Activated CD4-positive, alpha-beta T cell treated with anti-CD3 and anti-CD28 coated beads for 1 hour (primary cell): Measurements from ENCODE around the gene CIP2A.

Experiments
- DNase-seq: peaks from one replicate; pipeline ENCODE4 v3.0.0-alpha.2; 2020

The CIP2A gene

DNA sequence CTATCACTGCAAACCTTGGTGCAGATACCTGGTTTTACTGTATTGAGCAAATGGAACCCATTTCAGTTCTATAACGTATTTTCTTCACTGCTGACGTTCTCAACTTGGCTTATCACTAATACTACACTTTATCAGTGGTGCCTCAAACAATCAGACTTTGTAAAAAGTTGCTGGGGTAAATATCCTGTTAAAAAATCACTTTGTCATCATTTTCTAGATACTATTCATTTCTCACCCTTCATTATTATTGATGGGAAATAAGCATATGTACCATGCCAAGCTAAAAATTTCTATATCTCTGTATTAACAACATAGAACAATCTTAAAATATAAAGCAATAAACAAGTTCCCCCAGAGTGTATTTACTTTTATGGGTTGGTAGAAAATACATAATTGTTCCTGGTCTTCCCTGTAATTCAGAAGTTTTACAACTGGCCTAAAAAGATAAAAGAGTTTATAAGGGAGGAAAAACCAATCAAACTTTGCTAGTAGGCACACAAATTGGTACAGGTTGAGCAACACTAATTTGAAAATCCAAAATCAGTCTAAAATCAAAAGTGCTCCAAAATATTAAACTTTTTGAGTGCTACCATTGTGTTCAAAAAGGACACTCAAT lies 33.2 kb downstream of the CIP2A start:
- DNase-seq, result no peak

- no peak for DNase-seq
Measured at GRCh38 chr3:108554913-108555571, 34.2 kb downstream of the CIP2A start.

DNA sequence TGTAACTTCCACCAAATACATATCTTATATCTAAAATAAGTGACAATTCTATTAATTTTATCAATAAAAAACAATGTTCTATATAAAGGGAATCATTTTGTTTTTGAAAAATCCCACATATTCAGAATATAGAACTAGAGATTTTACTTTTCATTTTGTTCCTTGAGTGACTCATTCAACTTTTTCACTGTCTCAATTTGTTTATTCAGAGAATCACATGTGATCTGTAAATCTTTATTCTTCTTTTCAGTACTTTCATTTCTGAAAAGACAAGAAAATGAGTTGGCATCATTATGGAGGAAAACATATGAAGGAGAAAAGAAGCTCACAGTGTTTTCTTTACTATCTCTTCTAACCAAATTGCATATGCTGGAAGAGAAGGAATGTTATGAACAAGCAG lies 35.0 kb downstream of the CIP2A start:
- no peak for DNase-seq

DNA sequence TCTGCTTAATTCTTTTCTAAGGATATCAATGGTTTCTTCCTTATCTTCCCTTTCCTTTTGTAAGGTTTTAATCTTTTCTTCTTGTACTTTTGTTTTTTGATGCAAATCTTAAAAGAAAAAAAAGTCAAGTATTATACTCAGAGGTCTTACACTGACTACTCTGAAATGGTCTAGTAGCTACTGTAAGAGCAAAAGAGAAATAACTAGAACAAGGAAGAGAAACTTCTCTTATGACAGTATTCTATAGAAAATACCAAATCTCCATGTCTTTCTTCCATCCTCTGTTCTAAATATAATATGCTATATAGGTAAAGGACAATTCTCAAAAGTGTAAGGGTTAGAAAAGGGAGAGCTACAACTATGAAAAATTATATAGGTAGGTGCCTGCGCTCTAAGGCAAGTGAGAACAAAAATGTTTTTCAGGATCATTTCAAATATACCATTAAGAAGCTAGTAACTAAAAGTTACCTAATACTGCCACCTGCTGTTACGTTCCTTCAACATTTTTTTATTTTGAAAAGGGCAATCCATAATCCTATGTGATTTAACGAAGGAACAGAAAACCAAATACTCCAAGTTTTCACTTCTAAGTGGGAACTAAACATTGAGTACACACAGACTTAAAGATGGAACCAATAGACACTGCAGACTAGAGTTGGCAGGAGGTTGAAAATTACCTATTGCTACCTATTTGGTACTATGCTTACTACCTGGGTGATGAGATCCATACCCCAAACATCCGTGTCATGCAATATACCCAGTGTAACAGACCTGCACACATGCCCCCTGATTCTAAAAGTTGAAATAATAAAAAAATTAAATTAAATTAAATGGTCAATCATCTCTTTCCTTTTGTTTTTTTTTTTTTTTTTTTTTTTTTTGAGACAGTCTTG lies 36.7 kb downstream of the CIP2A start:
- no peak for DNase-seq

DNA sequence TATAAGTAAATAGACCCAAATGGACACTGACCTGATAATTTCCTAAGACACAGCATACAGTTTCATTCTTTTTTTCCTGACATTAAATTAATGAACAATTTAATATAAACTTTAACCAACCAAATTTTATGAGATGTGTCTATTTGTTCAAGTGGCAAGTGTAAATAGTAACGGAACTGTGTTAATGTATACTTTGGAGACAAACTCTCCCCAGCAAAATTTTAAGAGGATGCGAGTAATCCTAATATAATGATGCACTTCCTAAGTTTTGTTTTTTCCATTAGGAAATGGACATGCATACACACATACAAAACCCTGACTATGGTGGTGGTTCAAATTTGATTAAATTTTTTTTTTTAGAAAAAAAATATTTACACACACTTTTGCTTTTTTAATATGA lies 40.4 kb downstream of the CIP2A start:
- no peak for DNase-seq

DNA sequence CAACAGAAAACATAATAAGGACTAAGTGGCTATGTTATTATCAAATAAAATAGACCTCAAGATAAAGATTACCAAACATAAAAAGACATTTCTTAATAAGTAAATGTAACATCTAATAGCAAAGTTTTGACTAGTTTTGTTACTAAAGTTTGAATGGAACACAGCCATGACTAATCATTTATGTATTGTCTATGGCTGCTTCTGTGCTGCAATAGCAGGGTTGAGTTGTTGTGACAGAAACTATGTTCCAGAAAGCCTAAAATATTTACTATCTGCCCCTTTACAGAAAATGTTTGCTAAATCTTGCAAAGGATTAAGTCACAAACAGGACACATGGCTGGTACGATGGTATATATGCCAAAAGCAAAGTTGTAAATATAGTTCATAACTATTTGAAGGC lies 40.9 kb downstream of the CIP2A start:
- no peak for DNase-seq

DNA sequence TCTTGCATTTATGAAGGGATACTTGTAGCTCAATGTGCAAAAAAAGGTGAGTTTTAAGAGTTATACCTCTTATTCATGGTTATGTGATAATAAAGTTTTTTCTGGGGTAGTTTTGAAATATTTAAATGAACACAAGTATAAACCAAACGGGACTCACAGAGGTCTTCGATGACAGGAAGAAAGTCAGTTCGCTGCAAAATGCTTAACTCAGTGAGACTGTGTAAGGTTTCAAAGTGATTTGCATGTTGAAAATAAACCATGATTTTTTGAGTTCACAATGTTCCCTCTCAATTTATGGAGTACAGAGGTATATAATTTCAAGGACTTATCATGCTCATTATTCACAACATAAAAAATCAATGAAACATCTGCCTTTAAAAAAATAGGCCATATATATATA lies 42.5 kb downstream of the CIP2A start:
- DNase-seq, result no peak

GRCh38 chr3:108546247-108546646 lies 43.0 kb downstream of the CIP2A start:
- no peak for DNase-seq

- no peak for DNase-seq
Measured at GRCh38 chr3:108538083-108538482, 51.2 kb downstream of the CIP2A start.

DNA sequence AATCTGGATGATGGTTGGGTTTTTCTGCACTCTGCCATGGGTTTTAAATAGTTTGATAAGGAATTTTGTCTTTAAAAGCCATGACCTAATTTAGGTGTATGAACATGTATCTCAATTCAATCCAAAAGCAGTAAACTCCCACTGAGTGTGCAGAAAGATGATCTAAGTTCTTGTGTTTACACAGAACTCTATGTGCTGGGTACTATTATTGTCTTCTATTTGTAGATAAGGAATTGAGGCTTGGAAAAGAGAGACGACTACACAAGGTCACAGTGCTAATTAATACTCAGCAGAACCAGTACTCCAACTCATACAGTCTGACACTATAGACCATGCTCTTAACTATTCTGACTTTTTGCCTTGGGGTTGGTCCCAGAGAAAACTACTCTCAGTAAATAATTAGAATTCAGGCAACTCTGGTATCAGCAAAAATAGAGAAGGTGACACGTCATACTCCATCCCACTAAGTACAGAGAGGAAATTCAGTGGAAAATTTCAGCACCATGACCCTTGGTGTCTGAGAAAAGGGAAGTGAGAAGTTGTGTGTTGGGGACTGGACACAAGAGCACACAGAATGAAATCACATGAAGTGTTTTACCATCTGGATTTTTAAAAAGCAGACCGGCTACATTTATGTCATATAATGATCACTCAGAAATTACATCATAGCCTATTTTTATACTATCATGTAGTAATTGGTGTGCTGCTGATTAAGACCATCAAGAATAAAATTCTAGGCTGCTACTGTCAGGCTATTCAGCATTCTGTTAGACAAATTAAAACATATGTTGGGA lies 60.6 kb downstream of the CIP2A start:
- no peak for DNase-seq

GRCh38 chr3:108527817-108528216 lies 61.4 kb downstream of the CIP2A start:
- no peak for DNase-seq

DNA sequence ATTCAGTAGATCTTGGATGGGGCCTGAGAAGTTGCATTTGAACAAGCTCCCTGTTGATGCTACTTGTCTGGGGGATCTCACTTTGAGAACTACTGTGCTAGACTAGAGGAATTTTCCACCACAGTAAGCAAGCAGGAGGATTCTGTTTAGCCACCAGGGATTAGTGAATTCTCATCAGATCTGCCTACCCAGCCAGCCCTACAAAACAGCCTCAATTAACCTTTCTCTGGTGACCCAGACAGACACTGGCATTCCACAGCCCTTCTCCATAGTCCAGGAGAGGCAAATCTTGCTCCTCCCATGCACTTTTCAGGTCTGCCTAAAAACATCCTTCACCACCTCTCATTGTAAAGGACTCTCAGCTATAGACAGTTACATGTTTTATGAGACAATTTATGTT lies 62.1 kb downstream of the CIP2A start:
- DNase-seq, result no peak

DNA sequence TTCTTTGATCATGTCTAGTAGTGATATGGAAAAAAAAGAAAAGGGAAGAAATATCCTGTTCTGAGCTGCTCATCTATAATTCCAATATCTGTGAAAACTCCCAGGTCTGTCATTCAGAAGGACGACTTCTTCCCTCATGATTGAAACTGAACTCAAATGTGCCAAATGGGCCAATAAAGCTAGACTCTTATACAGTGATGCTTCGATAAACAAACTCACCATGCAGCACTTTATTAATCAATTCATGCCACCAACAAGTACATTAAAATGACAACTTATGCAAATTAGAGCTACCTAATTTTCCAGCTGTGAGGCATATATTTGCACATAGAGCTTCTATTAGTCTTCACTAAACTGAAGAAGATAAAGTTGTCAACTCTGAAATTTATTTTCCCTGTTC lies 63.3 kb downstream of the CIP2A start:
- DNase-seq, result no peak

- no peak for DNase-seq
Measured at GRCh38 chr3:108525256-108525655, 64.0 kb downstream of the CIP2A start.

DNA sequence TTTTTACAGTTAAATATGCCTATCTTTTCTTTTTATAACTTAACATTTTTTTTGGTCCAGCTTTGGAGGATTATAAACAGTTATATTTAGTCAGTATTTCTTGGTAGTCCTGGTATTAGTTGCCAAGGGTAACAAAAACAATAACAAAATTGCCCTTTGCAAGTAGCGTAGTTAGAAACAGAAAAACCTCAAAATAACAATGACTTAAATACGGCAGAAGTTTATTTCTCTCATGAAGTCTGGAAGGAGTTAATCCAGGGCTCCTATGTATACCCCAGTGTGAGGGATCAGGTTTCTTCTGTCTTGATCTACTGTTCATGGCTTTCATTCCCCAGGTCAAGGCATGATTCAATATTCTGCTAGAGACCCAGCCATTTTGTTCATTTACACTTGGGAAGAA lies 64.7 kb downstream of the CIP2A start:
- DNase-seq, result no peak

DNA sequence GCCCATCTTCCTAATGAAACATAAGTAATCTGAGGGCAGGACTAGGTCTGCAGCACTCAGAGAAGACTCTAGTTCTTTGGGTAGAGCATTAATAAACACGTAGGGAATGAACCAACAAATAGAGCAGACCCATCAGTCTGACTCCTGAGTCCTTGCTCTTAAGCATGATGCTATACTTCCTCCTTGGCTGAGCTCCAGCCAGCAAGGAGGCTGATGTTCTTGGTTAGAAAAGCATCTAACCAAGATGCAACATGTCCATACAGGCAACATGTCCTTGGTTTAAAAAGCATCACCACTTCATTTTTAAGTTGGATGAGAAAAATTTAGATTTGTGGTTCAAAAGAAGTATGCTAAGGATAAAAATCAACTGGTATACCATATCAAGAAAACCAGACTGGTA lies 70.3 kb downstream of the CIP2A start:
- no peak for DNase-seq

DNA sequence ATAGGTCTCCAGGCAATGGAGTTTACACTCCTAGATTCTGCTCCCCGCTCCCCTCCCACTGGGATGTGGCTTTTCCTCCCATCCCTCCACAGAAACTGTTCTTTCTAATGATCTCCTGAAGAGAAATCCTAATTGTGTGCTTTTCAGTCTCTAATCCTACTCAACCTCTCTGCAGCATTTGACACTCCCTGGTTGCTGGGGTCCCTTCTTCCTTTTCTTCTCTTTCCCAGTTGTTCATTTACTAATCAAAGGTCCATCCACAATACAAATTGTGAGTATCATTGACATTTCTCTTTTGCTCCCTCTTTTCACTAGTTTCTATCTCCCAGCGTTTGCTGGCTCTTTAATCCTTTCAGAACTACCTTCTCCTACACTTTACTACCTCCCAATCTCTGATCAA lies 72.4 kb downstream of the CIP2A start:
- DNase-seq, result no peak

DNA sequence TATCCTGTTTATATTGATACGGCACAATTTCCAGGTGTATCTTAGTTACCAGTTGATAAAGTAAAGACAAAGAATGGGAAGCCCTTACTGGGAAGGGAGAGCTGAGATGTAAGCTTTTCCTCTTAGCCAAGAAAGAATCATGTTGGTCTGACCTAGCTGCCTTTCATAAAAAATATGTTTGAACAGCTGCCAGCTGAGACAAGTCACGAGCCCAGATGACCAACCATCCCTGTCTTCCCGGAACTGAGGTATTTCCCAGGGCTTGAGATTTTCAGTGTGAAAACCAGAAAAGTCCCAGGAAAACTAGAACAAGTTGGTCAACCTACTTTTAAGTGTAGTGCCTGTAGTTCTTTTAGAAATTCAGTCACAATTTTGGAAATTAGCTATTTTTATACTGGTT lies 75.3 kb downstream of the CIP2A start:
- no peak for DNase-seq

GRCh38 chr3:108512671-108513070 lies 76.6 kb downstream of the CIP2A start:
- no peak for DNase-seq

DNA sequence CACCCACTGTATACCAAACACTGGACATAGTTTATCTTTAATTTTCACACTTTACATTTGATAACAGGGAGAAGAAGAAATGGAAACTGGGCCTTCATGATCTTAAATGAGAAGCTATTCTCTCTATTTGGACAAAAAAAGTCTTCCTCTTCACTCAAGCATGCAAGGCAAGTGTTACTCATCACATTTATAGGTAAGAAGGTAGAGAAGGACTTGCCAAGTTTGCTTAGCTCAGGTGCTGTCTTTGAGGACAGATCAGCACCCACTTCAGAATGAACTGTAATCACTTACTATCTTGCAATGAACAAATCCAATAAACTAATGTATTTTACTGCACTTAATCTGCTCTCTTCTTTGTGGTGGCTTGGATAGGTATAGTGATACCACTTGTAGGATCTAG lies 77.7 kb downstream of the CIP2A start:
- DNase-seq, result no peak

- DNase-seq, result no peak
Measured at GRCh38 chr3:108511055-108511454, 78.2 kb downstream of the CIP2A start.

DNA sequence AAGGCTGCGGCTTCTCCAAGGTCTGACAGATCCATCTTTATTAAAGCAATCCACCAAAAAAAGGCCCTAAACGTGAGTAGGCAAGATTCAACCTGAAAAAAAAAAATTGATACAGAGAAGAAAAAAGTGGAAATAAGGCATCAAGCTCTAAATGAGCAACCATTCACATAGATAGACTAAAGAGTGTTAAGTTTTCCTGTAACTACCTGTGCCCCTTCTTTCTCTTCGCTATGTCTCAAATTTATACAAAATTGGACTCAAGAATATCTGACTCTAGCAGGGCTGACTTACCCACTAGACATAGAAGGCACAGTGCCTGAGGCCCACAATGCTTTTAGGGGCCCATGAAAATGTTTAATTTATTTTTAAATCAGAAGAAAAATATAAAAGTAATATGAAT lies 78.7 kb downstream of the CIP2A start, which contains the start of gene MYH15:
MYH15 (minus strand) TSS at position 101 of the 400 bp plus-strand sequence; CDS start at position 35, 66 bp downstream.
- DNase-seq, result no peak

- no peak for DNase-seq
Measured at GRCh38 chr3:108509871-108510270, 79.4 kb downstream of the CIP2A start.
